ENCODE measurements around the gene FAM78A.

- TF ChIP-seq CTCF (IDR thresholded peaks at IDR 0.05) (no peak), POLR2AphosphoS5 (IDR thresholded peaks at IDR 0.05) (no peak), EP300 (IDR thresholded peaks at IDR 0.05) (no peak), POLR2A (IDR thresholded peaks at IDR 0.05) (no peak)
These were observed 5.9 kb upstream of the FAM78A start for GRCh38 chr9:131282175-131282574.
